ENCODE results near the gene KIAA0825.
"Not testable (repeated sequence)": the region's sequence is repeated elsewhere in the genome, so short reads cannot be mapped to it uniquely, and the experiment has no call there.

The KIAA0825 gene

DNA sequence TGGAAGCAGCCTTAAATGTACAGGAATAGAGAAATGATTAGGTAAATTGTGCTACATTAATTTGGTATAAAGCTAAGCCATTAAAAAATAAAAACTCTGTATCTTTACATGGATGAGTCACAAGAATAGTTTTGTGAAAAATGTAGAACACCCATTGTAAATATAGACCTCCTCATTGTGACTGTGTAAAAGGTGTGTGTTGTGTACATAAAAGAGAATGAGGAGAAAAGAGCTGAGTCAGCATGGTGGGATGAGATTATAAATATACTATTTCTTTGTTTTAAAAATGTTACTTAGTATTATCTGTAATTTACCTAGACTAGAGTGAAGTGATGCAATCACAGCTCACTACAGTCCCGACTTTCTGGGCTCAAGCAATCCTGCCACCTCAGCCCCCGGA, 250.5 kb downstream of the KIAA0825 start:
- DNase-seq, result no peak

DNA sequence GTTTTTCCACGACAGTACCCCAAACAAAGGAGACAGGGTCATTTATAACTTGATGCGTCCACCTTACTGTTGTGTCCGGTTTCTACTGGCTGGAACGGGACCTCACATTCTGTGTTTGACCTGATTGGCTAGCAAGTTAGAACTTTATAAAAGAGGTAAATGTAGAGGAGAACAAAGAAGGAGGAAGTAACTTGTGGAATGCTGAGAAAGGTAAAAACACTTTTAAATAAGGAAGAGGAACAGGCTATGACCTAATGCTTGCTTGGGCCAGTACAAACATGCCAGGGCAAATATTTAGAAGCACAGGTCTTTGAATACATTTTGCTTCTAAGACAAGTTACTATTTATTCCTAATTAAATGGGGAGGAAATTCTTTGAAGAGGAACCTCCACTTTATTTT, 251.6 kb downstream of the KIAA0825 start:
- DNase-seq, result no peak

DNA sequence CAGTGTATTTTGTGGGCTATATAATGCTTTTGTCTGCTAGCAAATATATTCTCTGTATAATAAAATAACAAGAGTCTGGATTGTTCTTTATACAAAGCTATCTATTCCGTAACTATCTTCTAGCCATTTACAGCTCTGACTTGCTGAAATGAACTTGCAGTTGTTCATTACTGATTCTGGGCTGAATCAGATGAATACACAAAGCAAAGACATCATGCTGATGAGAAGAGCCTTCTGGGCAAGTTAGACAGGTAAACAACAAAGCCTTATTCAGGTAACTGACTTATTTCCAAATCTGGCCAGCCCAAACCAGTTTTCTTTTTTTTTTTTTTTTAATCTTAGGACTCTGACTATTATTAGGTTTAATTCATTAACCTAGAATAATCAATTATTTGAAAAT, 255.5 kb downstream of the KIAA0825 start:
- no peak for DNase-seq

DNA sequence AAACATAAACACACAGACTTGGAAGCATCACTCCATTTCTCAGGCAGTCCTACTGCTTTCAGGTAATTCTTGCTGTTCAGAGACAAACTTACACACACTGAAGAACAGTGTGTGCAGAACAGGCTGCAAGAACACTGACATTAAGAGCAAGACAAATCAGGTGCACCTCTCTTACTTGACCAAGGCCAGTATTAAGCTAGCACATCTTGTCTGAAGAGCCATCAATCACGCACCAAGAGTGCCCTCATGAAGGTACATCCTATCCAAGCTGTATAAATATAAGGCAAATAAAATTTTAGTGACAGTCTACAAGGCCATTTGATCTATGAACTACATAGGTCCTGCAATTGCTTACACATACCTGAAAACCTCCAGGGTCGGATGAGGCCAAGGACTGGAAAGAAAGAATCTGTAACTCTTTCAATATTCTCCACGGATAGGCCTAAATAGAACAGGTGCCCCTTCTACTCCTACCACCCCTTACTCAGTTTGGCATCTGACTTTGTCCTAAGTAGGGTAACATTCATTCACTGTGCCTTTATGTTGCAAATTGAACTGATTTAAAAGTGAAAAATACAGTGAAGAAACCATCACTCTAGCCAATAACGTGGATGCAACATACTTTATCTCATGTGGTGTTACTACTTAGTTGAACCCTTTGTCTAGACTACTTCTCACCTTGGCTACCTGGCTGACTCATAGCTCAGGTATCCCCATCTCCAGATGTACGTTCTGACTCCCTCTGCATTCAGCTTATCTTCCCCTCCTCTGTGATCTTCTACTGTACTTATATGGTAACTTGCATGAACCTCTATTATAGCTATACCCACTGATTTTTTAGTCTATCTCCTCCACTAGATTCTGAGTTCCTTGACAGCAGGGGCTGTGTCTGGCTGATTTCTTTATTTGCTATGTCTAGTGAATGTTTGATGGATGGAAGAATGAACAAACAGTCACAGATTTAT, 256.3 kb downstream of the KIAA0825 start:
- no peak for DNase-seq

DNA sequence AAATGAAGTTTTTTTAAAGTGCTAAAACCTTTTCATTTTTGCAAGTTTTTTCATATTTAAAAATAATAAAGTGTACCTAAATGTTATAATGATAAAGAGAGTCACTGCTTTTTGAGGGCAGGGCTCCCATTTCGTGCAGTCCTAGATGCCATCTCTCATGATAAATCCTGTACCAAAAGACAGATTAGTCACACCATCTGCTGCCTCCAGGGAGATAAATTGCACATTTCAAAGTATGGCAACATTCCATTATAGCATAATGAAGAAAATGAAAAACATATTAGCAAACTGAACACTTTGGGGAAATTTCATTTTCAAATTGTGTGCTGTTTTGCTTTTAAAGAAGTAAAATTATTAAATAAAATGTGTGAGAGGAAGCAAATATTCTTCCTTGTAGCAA, 257.2 kb downstream of the KIAA0825 start:
- DNase-seq, result no peak

DNA sequence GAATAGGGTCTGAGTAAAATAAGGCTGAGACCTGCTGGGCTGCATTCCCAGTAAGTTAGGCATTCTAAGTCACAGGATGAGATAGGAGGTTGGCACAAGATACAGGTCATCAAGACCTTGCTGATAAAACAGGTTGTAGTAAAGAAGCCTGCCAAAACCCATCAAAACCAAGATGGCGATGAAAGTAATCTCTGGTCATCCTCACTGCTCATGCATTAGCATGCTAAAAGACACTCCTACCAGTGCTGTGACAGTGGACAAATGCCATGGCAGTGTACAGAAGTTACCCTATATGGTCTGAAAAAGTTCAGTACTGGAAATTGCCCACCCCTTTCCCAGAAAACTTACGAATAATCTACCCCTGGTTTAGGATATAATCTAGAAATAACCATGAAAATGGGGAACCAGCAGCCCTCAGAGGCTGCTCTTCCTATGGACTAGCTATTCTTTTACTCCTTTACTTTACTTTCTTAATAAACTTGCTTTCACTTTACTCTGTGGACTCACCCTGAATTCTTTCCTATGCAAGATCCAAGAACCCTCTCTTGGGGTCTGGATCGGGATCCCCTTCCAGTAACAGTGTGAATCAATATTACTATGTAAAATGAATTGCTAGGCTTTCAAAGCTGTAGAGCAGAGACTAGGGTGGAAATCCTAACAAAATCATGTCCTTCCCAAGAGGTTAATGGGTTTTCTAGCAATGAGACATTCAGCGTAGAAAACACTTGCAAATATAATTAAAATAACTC, 257.8 kb downstream of the KIAA0825 start:
- DNase-seq, result no peak

DNA sequence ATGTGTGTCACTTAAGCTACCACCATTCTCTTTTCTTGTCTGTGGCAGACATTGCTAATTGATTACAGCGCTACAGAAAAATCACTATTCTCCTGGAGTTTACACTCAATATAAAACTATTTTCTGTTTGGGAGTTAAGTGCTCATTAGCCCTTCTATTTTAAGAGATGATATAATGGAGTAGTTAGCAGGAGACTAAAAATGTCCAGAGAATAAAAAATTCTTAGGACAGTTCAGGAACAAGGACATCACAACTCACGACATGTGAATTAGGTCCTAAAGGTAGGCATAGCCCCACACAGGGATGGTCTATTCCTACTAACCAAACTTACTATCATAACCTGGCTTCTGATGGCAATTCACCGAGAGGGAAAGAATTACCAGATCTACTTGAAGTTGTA, 258.5 kb downstream of the KIAA0825 start:
- no peak for DNase-seq

- no peak for DNase-seq
Observed at GRCh38 chr5:94355811-94356210, 262.6 kb downstream of the KIAA0825 start.

DNA sequence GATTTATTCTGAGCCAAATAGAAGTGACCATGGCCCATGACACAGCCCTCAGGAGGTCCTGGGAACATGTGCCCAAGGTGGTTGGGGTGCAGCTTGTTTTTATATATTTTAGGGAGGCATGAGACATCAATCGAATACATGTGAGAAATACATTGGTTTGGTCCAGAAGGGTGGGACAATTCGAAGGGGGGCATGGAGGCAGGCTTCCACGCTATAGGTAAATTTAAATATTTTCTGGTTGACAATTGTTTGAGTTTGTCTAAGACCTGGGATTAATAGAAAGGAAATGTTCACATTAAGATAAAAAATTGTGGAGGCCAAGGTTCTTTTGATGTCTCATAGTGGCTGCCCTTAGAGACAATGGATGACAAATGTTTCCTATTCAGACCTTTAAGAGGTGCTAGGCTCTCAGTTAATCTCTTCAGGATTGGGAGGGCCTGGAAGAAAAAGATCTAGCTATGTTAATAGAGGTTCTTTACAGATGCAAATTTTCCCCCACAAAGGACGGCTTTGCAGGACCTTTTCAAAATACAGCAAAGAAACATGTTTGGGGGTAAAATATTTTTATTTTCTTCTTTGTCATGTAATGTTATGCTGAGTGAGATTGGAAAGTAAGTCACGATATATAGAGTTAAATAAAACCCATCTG, 263.4 kb downstream of the KIAA0825 start:
- not testable (repeated sequence) for DNase-seq

GRCh38 chr5:94353605-94354004, 264.8 kb downstream of the KIAA0825 start:
- DNase-seq, result no peak

DNA sequence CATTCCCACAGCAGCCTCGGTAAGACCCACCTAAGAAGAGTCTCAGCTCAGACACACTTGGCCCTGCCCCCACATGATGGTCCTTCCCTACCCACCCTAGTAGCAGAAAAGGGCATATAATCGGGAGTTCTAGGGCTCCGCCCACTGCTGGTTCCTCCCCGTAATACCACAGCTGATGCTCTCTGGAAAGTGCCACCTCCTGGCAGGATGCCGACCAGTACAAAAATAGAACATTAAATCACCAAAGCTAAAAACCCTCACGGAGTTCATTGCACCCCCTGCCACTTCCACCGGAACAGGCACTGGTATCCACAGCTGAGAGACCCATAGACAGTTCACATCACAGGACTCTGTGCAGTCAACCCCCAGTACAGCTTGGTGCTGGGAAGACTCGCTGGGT, 271.3 kb downstream of the KIAA0825 start:
- no peak for DNase-seq

GRCh38 chr5:94345257-94345656, 273.1 kb downstream of the KIAA0825 start:
- no peak for DNase-seq

DNA sequence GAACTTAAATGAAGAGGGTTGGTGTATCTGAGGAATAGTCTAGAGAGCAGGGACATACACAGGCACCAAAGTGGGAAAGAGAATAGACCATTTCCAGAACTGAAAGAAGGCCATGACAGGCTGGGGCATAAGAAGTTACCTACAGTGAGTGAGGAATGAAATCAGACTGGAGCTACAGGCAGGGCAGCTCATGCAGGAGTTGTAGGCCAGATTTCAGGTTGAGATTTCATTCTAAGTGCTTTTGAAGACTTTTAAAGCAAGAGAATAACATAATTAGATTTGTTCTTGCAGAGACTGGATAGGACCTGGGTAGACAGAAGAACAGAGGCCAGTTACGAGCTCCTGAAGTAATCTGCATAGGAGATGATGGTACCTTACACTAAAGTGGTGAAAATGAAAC, 280.8 kb downstream of the KIAA0825 start:
- no peak for DNase-seq

DNA sequence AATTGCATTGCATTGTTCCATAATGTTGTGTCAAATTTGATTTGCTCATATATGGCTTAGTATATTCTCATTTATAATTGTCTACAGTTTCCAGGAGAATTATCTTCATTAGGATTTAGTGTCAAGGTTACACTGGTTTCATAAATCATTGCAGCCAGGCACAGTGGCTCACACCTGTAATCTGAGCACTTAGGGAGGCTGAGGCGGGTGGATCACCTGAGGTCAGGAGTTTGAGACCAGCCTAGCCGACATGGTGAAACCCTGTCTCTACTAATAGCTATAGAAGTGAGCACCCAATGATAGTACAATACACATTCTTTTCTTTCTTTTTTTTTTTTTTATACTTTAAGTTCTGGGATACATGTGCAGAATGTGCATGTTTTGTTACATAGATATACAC, 282.5 kb downstream of the KIAA0825 start:
- DNase-seq, result no peak

- DNase-seq, result no peak
Observed at GRCh38 chr5:94329115-94329514, 289.3 kb downstream of the KIAA0825 start.

DNA sequence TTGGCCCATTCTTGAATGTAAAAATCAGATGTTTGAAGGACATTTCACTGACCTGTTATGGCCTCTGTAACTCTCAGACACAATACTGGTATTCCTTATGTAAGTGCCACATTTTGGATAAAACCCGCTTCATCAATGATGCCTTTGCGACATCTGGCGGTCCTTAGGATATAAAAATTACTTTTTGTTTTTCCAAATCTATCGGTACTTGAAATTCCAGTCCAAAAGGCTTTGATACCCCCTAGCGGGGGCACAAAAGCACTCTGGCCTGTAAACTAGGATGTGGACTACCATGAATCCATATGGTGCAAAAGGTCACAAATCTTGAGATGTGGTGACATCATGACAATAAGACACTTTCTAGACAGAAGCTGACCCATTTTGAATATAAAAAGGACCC, 291.8 kb downstream of the KIAA0825 start:
- no peak for DNase-seq

- DNase-seq, result no peak
Observed at GRCh38 chr5:94316916-94317838, 301.2 kb downstream of the KIAA0825 start.

GRCh38 chr5:94314460-94315131, 303.8 kb downstream of the KIAA0825 start:
- DNase-seq, result no peak

GRCh38 chr5:94313696-94314095, 304.7 kb downstream of the KIAA0825 start:
- no peak for DNase-seq

- DNase-seq, result no peak
Observed at GRCh38 chr5:94313188-94313587, 305.2 kb downstream of the KIAA0825 start.

- no peak for DNase-seq
Observed at GRCh38 chr5:94312298-94312697, 306.1 kb downstream of the KIAA0825 start.

- no peak for DNase-seq
Observed at GRCh38 chr5:94310833-94311232, 307.6 kb downstream of the KIAA0825 start.

Data from inflammatory macrophage (primary cell).